NCI-H748 treated with DMSO at 0.1 percent for 48 hours (cell line): Measurements from ENCODE around the gene CHERP.
"Not testable (repeated sequence)": the region's sequence is repeated elsewhere in the genome, so short reads cannot be mapped to it uniquely, and the experiment has no call there.

Experiments used
- DNase-seq: peaks from one replicate; lab custom pipeline; 2025; lab: John Stamatoyannopoulos, UW

The CHERP gene

DNA sequence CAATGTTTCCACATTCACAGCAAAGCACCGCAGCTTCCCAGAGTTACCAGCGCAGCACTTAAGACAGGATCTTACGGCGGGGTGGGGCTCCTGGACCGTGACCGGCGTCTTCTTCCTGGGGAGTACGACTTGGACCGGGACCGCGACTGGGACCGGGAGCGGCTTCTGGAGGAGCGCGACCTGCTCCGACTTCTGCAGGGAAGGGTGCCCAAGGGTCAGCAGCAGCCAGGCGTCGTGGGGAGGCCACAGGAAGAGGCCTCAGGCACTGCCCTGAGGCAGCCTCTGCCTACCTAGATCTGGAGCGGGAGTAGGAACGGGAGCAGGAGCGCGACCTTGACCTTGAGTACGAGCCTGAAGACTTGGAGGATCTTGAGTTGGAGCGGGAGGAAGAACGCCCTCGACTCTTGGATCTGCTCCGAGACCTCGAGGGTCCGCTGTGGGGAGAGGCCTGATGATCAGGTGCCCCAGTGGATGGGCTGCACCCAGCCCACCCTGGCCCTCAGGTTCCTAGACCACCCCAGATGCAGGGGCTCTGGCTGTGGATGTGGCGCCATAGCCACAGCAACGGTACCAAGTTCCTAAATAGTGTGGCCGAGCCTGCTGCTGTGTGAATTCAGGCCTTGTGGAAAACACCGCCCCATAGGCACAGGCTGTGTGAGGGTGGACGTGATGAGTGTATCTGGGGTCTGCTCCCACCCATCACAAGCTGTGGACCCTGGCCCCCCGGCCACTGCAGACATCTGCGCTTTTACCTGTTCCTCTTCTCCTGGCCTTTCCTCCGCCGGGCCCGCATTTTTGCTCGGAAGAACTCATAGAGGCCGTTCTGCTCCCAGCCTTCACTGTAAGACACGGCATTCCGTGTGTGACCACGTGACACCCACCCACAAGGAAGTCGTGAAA is 21.9 kb downstream of the CHERP start:
- DNase-seq = no peak

DNA sequence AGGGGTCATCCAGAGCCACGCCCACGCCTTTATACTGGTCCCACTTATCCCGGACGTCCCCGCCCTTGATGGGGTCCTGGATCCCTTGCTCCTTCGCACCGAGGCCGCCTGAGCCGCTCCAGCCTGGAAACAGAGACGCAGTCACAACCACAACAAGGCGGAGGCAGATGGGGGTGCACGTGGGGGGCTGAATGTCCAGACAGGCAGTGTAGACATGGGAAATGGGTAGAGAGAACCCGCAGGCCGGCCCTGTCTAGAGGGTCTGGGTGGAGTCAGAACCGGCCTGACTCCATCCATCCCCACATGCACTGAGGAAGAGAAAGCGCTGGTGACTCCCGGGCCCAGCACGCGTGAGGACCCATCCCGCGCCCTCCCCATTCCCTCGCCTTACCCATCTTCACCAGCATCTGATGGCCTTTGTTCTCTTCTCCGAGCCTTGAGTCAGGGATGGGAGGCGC is 23.0 kb downstream of the CHERP start:
- DNase-seq = no peak

DNA sequence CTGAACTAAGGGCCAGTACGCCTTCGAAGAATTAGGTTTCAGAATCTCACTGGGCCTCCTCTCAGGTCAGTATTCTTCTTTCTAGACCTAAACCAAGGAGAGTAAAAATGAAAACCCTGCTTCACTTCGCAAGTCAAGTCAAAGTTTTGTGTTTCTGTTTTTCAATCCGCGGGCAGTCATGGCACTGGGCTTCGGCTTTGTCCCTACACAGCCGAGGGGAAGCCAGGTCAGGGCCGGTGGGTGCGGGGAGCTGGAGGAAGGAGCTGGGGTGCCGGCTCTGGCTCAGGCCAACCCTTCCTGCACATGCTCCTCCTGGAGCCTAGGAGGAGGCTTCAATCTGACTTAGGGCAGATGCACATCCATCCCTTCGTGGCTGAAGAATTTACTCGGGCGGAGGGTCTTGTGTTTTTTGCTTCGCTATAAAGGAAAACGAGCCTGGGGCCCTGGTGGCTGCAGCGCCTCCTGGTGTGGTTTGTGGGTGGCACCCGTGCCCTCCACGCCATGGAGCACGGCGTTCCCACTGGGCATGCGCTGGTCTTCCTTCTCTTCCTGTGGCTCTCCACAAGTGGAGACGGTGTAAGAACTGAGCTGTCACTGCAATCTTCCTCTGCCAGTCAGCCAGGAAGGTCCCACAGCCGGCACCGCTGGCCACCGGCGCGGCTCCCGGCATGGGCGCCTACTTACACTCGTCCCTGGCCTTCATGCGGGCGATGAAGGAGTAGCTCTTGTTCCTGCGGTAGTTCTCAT is 23.6 kb downstream of the CHERP start:
- no peak for DNase-seq

DNA sequence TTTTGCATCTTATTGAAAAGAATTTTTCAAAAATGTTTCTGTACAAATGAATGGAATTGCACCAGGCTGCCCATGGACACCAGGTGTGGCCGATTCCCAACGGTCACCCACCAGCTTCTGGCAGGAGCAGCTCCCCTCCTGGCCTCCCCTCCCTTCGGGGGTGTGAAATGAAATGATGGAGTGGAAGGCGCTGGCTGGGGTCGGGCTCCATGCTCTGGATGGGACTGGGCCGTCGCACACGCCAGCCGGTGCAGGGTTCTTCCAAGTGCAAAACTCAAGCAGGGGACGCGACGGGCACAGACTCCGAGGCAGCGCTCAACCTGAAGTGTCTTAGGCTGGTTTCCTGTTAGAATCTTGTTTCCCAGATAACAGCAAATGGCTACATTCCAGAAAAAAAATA is 24.2 kb downstream of the CHERP start:
- no peak for DNase-seq

DNA sequence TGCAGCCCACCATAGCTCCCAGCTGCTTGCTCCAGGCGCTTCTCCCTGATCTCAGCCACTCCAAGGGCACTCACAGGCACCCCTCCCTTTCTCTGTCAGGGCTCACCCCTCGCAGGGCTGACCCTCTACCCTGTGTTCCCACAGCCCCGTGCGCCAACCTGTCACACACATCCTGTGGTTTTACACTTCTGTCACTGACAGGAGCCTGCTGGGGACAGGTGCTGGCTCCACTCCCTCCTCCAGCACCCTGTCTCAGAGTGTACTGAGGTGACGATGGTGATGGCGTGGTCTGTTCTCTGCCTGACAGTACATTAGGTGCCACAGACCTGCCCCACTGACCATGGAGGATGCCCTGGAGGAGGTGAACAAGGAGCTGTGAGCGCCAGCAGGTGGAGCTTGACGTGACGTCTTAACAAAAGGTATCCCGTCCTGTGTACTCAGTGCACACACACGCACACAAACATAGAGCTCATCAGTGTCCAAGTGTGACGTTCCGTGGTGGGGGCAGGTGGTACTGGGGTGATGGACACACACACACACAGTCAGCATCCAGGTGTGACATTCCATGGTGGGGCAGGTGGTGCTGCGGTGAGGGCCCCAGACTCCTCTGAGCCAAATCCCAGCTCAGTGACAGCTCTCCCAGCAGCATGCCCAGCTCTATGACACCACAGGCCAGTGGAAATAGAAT is 25.2 kb downstream of the CHERP start:
- DNase-seq = no peak

DNA sequence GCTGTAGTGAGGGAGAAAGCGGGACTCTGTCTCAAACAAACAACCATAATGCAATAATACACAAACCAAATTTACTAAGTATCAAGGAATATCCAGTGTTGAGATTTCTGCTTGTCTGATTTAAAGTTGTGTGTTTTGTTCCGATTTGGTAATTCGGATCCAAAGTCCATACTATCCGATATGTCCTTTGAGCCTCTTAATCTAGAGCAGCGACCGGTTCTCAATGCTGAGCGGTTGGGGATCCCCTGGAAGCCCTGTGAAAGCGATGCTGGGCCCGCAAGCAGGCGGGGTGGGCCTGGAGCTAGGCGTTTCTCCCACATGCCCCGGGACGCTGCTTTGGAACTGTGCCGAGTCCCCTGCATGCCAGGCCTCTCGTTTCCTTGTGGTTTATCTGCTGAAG is 25.9 kb downstream of the CHERP start:
- DNase-seq = no peak

DNA sequence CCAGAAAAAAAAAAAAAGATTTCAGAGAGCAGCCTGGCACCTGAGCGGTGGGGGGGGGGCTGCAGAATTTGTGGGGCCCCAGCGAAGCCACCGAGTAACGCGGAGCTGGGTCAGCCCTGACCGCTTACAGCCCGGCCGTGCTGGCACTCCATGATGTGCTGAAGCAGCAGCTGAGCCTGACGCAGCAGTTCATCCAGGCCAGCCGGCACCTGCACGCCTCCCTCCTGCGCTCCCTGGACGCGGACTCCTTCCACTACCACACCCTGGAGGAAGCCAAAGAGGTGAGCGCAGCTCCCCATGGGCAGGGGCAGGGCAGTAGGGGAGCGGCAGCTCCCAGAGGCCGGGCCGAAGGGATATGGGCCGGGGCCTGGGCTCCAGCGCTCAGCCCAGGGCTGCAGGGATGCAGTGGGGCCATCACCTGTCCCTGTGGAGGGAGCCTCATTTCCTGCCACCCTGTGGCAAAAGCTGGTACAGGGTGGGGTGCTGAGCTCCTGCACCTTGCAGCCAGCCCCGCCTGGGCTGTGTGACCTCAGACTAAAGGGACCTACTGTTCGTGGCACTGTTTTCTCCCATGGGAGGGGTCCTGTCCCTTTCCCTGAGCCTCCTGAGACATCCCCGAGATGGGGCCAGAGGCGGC is 27.7 kb downstream of the CHERP start:
- DNase-seq = no peak

DNA sequence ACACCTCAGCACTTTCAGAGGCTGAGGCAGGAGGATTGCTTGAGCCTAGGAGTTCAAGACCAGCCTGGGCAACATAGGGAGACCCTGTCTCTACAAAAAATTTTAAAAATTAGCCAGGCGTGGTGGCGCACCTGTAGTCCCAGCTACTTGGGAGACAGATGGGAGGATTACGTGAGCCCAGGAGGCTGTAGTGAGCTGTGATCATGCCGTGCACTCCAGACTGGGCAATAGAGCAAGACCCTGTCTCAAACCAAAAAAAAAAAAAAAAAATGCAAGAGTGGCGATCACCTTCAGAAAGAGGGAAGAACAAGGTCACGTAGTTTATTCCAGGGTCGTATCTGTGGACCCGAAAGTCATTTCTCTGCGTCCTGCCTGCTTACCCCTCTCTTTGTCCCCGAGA is 29.6 kb downstream of the CHERP start:
- DNase-seq = not testable (repeated sequence)

DNA sequence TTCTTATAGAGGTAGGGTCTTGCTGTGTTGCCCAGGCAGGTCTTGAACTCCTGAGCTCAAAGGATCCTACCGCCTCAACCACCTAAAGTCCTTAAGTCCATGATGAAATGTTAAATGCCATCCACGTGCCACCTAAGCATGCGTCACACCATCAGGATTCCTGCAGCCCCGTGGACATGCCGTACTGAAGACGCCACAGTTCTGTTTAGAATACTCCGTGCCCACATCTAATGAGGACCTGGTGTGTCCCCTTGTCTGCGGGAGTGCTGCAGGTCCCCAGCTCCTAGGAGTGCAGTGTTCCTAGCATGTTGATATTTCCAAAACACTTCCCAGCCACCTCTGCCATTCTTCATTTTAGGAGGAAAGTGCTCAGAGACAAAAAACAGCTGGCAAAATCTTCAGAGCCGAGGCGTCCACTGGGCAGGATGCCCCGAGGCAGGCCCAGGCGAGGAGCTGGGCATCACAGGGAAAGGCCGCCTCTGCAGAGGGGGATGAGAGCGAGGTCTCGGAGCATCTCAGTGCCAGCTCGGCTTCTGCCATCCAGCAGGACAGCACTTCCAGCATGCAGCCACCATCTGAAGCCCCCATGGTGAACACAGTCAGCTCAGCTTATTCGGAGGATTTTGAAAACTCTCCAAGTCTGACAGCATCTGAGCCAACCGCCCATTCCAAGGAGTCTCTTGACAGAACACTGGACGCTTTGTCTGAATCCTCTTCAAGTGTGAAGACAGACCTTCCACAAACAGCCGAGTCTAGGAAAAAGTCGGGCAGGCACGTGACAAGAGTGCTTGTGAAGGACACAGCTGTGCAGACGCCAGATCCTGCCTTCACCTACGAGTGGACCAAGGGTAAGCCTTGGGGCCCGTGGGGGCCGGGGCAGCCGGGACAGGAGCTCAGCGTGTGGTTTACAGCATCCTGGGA is 32.8 kb downstream of the CHERP start:
- DNase-seq = no peak

DNA sequence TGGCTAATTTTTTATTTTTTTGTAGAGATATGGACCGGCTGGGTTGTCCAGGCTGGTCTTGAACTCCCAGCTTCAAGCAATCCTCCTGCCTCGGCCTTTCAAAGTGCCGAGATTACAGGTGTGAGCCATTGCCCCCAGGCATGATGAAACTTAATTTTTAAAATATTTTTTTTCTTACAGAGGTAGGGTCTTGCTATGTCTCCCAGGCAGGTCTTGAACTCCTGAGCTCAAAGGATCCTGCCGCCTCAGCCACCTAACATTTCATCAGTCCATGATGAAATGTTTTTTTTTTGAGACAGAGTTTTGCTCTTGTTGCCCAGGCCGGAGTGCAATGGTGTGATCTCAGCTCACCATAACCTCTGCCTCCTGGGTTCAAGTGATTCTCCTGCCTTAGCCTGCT is 33.7 kb downstream of the CHERP start:
- DNase-seq = no peak

DNA sequence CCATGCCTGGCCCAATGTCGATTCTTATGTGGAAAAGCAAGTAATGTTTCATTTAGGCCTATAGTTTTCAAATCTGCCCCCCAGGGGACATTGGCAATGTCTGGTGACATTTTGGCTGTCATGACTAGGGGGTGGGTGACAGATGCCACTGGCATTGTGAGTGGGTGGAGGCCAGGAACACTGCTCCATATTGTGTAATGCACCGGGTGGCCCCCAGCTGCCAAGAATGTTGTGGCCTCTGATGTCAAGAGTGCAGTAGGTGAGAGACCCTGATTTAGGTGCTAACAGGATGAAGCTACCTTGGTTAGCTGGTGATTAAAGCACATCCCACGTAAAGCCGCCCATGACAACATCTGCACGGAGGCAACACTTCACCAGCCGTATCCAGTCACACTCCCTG is 35.3 kb downstream of the CHERP start:
- no peak for DNase-seq

DNA sequence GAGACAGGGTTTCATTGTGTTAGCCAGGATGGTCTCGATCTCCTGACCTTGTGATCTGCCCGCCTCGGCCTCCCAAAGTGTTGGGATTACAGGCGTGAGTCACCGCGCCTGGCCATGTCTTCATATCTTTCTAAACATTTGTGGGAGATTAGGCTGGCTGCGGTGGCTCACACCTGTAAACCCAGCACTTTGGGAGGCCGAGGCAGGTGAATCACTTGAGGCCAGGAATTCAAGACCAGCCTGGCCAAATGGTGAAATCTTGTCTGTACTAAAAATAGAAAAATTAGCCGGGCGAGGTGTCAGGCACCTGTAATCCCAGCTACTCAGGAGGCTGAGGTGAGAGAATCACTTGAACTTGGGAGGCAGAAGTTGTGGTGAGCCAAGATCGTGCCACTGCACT is 36.1 kb downstream of the CHERP start:
- DNase-seq = not testable (repeated sequence)

DNA sequence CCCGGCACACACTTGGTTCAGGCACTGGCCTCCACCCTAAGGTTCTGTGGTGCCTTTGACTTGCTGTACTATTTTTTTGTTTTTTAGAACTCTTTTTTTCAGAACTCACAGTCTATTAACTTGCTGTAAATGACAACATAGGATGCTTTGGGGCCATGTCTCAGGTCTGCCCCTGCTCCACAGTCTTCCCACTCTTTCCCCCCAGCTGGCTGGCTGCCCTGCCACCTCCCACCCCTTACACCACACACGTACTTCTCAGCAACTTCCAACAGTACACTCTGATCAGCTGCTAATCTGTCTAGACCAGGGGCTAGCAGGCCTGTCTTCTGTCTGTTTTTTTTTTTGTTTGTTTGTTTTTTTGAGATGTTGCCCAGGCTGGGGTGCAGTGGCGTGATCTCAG is 38.0 kb downstream of the CHERP start:
- DNase-seq = no peak

DNA sequence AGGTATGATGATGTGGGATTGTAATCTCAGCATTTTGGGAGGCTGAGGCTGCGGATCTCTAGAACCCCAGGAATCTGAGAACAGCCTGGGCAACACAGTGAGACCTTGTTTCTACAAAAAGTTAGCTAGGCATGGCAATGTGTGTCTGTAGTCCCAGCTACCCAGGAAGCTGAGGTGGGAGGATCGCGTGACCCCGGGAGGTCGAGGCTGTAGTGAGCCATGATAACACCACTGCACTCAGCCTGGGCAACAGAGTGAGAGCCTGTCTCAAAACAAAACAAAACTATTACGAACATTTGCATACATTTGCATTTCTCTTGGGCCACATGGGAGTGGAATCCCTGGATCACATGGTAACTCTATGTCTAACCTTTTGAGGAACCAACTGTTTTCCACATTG is 44.4 kb downstream of the CHERP start:
- no peak for DNase-seq

DNA sequence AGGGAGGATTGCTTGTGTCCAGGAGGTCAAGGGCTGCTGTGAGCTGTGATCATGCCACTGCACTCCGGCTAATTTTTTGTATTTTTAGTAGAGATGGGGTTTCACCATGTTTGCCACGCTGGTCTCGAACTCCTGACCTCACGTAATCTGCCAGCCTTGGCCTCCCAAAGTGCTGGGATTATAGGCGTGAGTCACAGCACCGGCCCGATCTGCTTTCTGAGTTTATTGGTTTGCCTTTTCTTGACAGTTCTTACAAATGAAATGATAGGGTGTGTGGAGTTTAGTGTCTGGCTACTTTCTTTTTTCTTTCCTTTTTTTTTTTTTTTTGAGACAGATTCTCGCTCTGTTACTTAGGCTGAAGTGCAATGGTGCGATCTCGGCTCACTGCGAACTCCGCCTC is 45.2 kb downstream of the CHERP start:
- no peak for DNase-seq

DNA sequence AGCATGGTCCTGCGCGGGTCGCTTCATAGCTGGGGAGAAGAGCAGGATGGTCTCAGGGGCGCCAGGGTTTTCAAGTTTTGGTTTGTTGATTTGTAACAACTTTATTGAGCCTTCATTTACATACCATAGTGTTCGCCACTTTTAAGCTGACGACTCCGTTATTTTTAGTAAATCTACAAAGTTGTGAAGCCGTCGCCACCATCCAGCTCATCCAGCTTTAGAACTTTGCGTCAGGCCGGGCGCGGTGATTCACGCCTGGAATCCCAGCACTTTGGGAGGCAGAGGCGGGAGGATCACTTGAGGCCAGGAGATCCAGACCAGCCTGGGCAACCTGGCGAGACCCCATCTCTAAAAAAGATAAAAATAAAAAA is 45.6 kb downstream of the CHERP start:
- DNase-seq = no peak

DNA sequence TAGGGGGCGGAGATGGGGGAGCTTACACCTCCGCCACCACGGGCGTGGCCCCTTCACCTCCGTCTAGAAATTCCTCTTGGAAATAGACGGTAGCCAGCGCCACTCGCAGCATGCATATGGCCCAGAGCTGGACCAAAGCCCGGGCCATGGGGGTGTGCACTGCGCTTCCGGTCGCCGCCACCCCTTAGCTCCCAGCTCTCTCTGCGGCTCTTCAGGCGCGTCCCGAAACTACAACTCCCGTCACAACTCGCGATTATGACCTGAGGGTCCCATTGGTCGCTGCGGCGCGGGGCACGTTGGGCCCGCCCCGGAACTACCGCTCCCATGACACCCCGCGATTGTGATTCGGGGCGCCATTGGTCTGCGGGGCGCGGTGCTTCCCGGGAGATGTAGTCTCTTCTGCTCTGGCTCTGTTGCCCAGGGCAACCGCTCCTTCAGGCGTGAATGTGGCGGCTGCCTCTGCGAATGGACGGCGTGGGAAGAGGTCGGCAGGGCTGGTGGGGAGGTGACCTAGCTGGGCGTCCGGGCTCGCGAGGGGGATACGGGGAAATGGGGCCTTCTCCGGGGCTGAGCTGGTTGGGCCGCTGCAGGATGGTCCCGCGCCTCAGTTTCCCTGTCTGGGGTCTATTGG is 46.1 kb downstream of the CHERP start, which contains the start of the genes C19orf44 and CALR3:
Gene C19orf44 (plus strand): TSS at position 413 of the 631 bp plus-strand sequence. CDS start 4,399 bp downstream, outside the sequence.
Gene CALR3 (minus strand): TSS at position 186 of the 631 bp plus-strand sequence. CDS start 38 bp downstream, at position 148.
- DNase-seq = peak; percentile 89

DNA sequence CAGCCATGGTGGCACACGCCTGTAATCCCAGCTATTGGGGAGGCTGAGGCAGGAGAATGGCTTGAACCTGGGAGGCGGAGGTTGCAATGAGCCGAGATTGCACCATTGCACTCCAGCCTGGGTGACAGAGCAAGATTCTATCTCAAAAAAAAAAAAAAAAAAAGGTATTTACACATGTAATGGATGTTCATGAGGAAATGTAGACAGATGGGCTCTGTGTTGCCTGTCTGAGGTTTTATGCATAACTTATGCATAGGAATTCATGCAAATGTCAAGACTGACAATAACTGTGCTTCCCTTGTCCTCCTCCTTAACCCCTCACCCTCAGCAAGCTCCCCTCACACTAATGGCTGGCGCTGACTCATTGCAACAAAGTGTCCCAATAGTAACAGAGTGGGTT is 55.8 kb downstream of the CHERP start:
- not testable (repeated sequence) for DNase-seq

DNA sequence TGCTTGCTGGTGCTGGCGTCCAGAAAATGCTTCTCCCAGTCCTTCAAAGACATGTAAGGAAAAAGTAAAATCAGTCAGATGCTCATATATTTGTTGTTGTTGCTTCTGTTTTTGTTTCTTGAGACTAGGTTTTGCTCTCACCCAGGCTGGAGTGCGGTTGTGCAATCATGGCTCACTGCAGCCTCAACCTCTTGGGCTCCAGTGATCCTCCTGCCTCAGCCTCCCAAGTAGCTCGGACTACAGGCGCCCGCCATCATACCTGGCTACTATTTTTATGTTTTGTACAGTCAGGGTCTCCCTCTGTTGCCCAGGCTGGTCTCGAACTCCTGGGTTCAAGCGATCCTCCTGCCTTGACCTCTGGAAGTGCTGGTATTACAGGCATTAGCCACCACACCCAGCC is 59.5 kb downstream of the CHERP start:
- DNase-seq = no peak

DNA sequence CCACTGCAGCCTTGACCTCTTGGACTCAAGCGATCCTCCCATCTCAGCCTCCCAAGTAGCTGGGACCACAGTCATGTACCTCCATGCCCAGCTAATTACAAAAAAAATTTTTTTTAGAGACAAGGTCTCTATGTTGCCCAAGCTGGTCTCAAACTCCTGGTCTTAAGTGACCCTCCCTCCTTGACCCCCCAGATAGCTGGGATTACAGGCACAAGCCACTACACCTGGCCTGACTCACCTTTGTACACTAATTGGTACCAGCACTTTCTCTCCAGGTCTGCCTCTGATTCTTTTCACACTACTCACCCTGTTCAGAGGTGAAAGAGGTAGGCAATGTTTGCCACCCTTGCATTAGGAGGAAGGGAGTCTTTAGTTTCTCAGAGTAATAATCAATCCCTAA is 64.9 kb downstream of the CHERP start:
- DNase-seq = no peak
